AML-193 (cell line): ENCODE measurements around the gene TBC1D22A.
"Not testable (repeated sequence)": the region's sequence is repeated elsewhere in the genome, so short reads cannot be mapped to it uniquely, and the experiment has no call there.

Experiments
- DNase-seq, 2 experiments: peaks; one replicate each; lab custom pipeline; 2025; lab: John Stamatoyannopoulos, UW

Gene TBC1D22A

GRCh38 chr22:47102648-47103047 is 340.2 kb downstream of the TBC1D22A start:
- no peak for DNase-seq

- DNase-seq, result no peak
Observed at GRCh38 chr22:47105085-47105484, 342.6 kb downstream of the TBC1D22A start.

- no peak for DNase-seq
Observed at GRCh38 chr22:47106806-47107205, 344.4 kb downstream of the TBC1D22A start.

GRCh38 chr22:47107431-47107830 is 345.0 kb downstream of the TBC1D22A start:
- DNase-seq, result no peak

GRCh38 chr22:47110817-47111443 is 348.5 kb downstream of the TBC1D22A start:
- DNase-seq, result no peak

GRCh38 chr22:47111626-47112581 is 349.5 kb downstream of the TBC1D22A start:
- no peak for DNase-seq

GRCh38 chr22:47112582-47112965 is 350.1 kb downstream of the TBC1D22A start:
- DNase-seq, result no peak

GRCh38 chr22:47112994-47113852 is 350.8 kb downstream of the TBC1D22A start:
- DNase-seq, result no peak

GRCh38 chr22:47113853-47114415 is 351.5 kb downstream of the TBC1D22A start:
- no peak for DNase-seq

- DNase-seq, result no peak
Observed at GRCh38 chr22:47114813-47115517, 352.5 kb downstream of the TBC1D22A start.

GRCh38 chr22:47115518-47115890 is 353.1 kb downstream of the TBC1D22A start:
- no peak for DNase-seq

GRCh38 chr22:47115921-47116320 is 353.5 kb downstream of the TBC1D22A start:
- no peak for DNase-seq

GRCh38 chr22:47116426-47117341 is 354.2 kb downstream of the TBC1D22A start:
- DNase-seq, result no peak

GRCh38 chr22:47117442-47117841 is 355.0 kb downstream of the TBC1D22A start:
- DNase-seq, result not testable (repeated sequence)

- DNase-seq, result no peak
Observed at GRCh38 chr22:47119181-47119580, 356.7 kb downstream of the TBC1D22A start.

- DNase-seq, result no peak
Observed at GRCh38 chr22:47120399-47120798, 357.9 kb downstream of the TBC1D22A start.

GRCh38 chr22:47121791-47122190 is 359.3 kb downstream of the TBC1D22A start:
- no peak for DNase-seq

GRCh38 chr22:47122441-47123000 is 360.1 kb downstream of the TBC1D22A start:
- DNase-seq, result no peak

- DNase-seq, result no peak
Observed at GRCh38 chr22:47123006-47123826, 360.8 kb downstream of the TBC1D22A start.
